Left lung (tissue), 10 donors: Measurements from ENCODE around the gene AXIN1. TPM values are rescaled to one million over a fixed set of nuclear protein-coding genes. Genes with fewer than 3 reads are reported as not detected.

Experiments used
- ATAC-seq: fragments of 200-7000 bp; cut with Tn5 transposase; one replicate; pipeline ENCODE4 v1.9.1; 2020; ENCODE audit warnings: moderate library complexity
- DNase-seq, 4 donors: peaks; one replicate each; pipeline ENCODE4 v3.0.0-alpha.2; 2013 to 2020
- H3K27ac ChIP-seq, 2 donors: fragments of 200-600 bp; sonication (generic) in 1 of 2; one replicate each; pipeline versions ENCODE4 v1.5.0 to v1.8.0; 2020 to 2021
- H3K27me3 ChIP-seq, 2 donors: fragments of 200-600 bp; sonication (generic) in 1 of 2; one replicate each; pipeline versions ENCODE4 v1.5.0 to v1.8.0; 2020 to 2021
- H3K36me3 ChIP-seq, 2 donors: fragments of 200-600 bp; sonication (generic) in 1 of 2; one replicate each; pipeline versions ENCODE4 v1.5.0 to v1.8.0; 2020 to 2021
- H3K4me1 ChIP-seq, 2 donors: fragments of 200-600 bp; one replicate each; pipeline ENCODE4 v1.8.0; 2021
- H3K4me3 ChIP-seq, 2 donors: fragments of 200-600 bp; sonication (generic) in 1 of 2; one replicate each; pipeline versions ENCODE4 v1.5.0 to v1.8.0; 2020 to 2021; ENCODE audit warnings: mild to moderate bottlenecking in 1 of 2
- H3K9me3 ChIP-seq, 2 donors: fragments of 200-600 bp; sonication (generic) in 1 of 2; one replicate each; pipeline versions ENCODE4 v1.5.0 to v1.8.0; 2020 to 2021
- CTCF ChIP-seq, 2 donors: fragments of 200-600 bp; sonication (generic) in 1 of 2; IDR thresholded peaks; one replicate each; pipeline versions ENCODE4 v1.5.0 to v1.8.0; 2021; ENCODE audit warnings: antibody characterized with exemption in 2 of 2
- intact Hi-C, 2 donors: fragments of 100-400 bp; cut with DNase I; formaldehyde crosslinking; loops; one replicate each; pipeline versions ENCODE4 v1.11.2 to v1.14.2; 2022
- polyA plus RNA-seq, 6 donors: library from polyadenylated mRNA; unstranded; fragments of 120-200 nt; gene quantifications; one replicate each; pipeline ENCODE4 v1.2.1, GENCODE V29; 2013; ENCODE audit not compliant: insufficient read length in 6 of 6
- total RNA-seq, 2 donors: library from RNA; stranded (reverse); fragmentation: NEBNext Ultra II Directional; extraction: Animal tissue kit (Norgen Biotek cat#: 25700); gene quantifications; one replicate each; pipeline ENCODE4 v1.2.1, GENCODE V29; 2021
- donor health status: DM: no; HTN: yes; CAD: no.
- donor health status: DM: no; HTN: no; CAD: no.

The AXIN1 gene
- total and polyA plus RNA-seq, 8 donors: 14.0 to 23.4 (median 18.0) TPM

GRCh38 chr16:324201-324450 is 28.4 kb downstream of the AXIN1 start:
- ATAC-seq: no peak
- intact Hi-C loops: no loop called here

GRCh38 chr16:322476-323143 is 29.9 kb downstream of the AXIN1 start:
- TF ChIP-seq CTCF (IDR thresholded peaks at IDR 0.05): no peak
- no peaks in the 10 kb centered on the region for H3K27me3 ChIP-seq
- ATAC-seq (no peak), DNase-seq (no peak)
- H3K27ac ChIP-seq: no peak overlapping the region
- H3K4me1 ChIP-seq: peaks cover 12 to 40% of the 10 kb centered on the region in 2 donors
- no peak overlapping the region for H3K4me3 ChIP-seq
- intact Hi-C loops: no loop called here
- peaks cover 0 to 20% of the 10 kb centered on the region in 2 donors for H3K36me3 ChIP-seq
- H3K9me3 ChIP-seq: no peaks in the 10 kb centered on the region

More at GRCh38 chr16:324201-324450, 28.4 kb downstream of the AXIN1 start:
- H3K36me3 ChIP-seq: peaks cover 0 to 5% of the 10 kb centered on the region in 2 donors
- TF ChIP-seq CTCF (IDR thresholded peaks at IDR 0.05): no peak
- H3K27ac ChIP-seq: no peak overlapping the region
- peaks cover 19 to 52% of the 10 kb centered on the region in 2 donors for H3K4me1 ChIP-seq
- H3K9me3 ChIP-seq: no peaks in the 10 kb centered on the region
- no peaks in the 10 kb centered on the region for H3K27me3 ChIP-seq
- no peak for DNase-seq
- no peak overlapping the region for H3K4me3 ChIP-seq

GRCh38 chr16:321532-321931 is 31.0 kb downstream of the AXIN1 start:
- H3K27me3 ChIP-seq: no peaks in the 10 kb centered on the region
- ATAC-seq (no peak), DNase-seq (no peak)
- no peak for TF ChIP-seq CTCF (IDR thresholded peaks at IDR 0.05)
- H3K36me3 ChIP-seq: peaks cover 0 to 27% of the 10 kb centered on the region in 2 donors
- no peak overlapping the region for H3K4me3 ChIP-seq
- intact Hi-C loops: no loop called here
- peaks cover 2 to 29% of the 10 kb centered on the region in 2 donors for H3K4me1 ChIP-seq
- H3K9me3 ChIP-seq: no peaks in the 10 kb centered on the region
- H3K27ac ChIP-seq: no peak overlapping the region

- Histone ChIP-seq H3K36me3 (peaks cover 0 to 27% of the 10 kb centered on the region in 2 donors), H3K9me3 (no peaks in the 10 kb centered on the region), H3K27me3 (no peaks in the 10 kb centered on the region), H3K4me1 (peaks cover 0 to 16% of the 10 kb centered on the region in 2 donors), H3K4me3 (no peak overlapping the region), H3K27ac (no peak overlapping the region)
- no peak for TF ChIP-seq CTCF (IDR thresholded peaks at IDR 0.05)
- DNase-seq (no peak), ATAC-seq (no peak)
- intact Hi-C loops: no loop called here
Observed at GRCh38 chr16:320206-320605, 32.3 kb downstream of the AXIN1 start.

- Histone ChIP-seq H3K27me3 (no peaks in the 10 kb centered on the region), H3K36me3 (peaks cover 0 to 38% of the 10 kb centered on the region in 2 donors), H3K4me3 (no peak overlapping the region), H3K27ac (no peak overlapping the region), H3K9me3 (no peaks in the 10 kb centered on the region), H3K4me1 (peaks cover 0 to 3% of the 10 kb centered on the region in 2 donors)
- DNase-seq (no peak), ATAC-seq (no peak)
- intact Hi-C loops: no loop called here
- no peak for TF ChIP-seq CTCF (IDR thresholded peaks at IDR 0.05)
Observed at GRCh38 chr16:318628-319027, 33.9 kb downstream of the AXIN1 start.
